GM23338 (cell line): ENCODE data around the gene SESN1. TPM values are rescaled to one million over a fixed set of nuclear protein-coding genes. Genes with fewer than 3 reads are reported as not detected.

Experiments used
- ATAC-seq: fragments of 200-7000 bp; cut with Tn5 transposase; 3 replicates; pipeline ENCODE4 v1.9.1; 2020
- DNase-seq: peaks from one replicate; pipeline ENCODE4 v3.0.0-alpha.2; 2015; ENCODE audit warnings: low spot score
- H2AFZ ChIP-seq: fragments of 200-600 bp; sonication (generic); 2 replicates; pipeline ENCODE4 v1.8.0; 2016; ENCODE audit warnings: antibody characterized with exemption, mild to moderate bottlenecking, moderate library complexity
- H3F3A ChIP-seq: fragments of 200-600 bp; sonication (generic); replicated peaks from 2 replicates; pipeline ENCODE4 v1.8.0; 2017; ENCODE audit warnings: antibody characterized with exemption, mixed run types, low read depth
- H3K27ac ChIP-seq: fragments of 200-600 bp; sonication (generic); 2 replicates; pipeline ENCODE4 v1.6.1; 2016; ENCODE audit warnings: low read depth
- H3K27me3 ChIP-seq: fragments of 200-600 bp; sonication (generic); 2 replicates; pipeline ENCODE4 v1.8.0; 2016; ENCODE audit warnings: mild to moderate bottlenecking, mixed run types, moderate library complexity; ENCODE audit not compliant: insufficient read depth
- H3K36me3 ChIP-seq: fragments of 200-600 bp; sonication (generic); 2 replicates; pipeline ENCODE4 v1.8.0; 2016; ENCODE audit warnings: mild to moderate bottlenecking; ENCODE audit not compliant: insufficient read depth
- H3K4me1 ChIP-seq: fragments of 200-600 bp; sonication (generic); 2 replicates; pipeline ENCODE4 v1.8.0; 2016; ENCODE audit warnings: mild to moderate bottlenecking, moderate library complexity; ENCODE audit not compliant: insufficient read depth
- H3K4me2 ChIP-seq: fragments of 200-600 bp; sonication (generic); 2 replicates; pipeline ENCODE4 v1.7.1; 2017; ENCODE audit warnings: mixed run types
- H3K4me3 ChIP-seq: fragments of 200-600 bp; sonication (generic); 2 replicates; pipeline ENCODE4 v1.6.1; 2016; ENCODE audit warnings: mixed run types
- H3K79me2 ChIP-seq: fragments of 200-600 bp; sonication (generic); replicated peaks from 2 replicates; pipeline ENCODE4 v1.8.0; 2017; ENCODE audit warnings: mild to moderate bottlenecking; ENCODE audit not compliant: insufficient read depth
- H3K9me2 ChIP-seq: fragments of 200-600 bp; sonication (generic); 2 replicates; pipeline ENCODE4 v1.8.0; 2017; ENCODE audit not compliant: insufficient read depth
- H4K20me1 ChIP-seq: fragments of 200-600 bp; sonication (generic); replicated peaks from 2 replicates; pipeline ENCODE4 v1.8.0; 2017; ENCODE audit warnings: mild to moderate bottlenecking; ENCODE audit not compliant: insufficient read depth
- H3K27ac Mint-ChIP-seq: 2 replicates; pipeline ENCODE4 v1.8.0; 2020; ENCODE audit warnings: inconsistent platforms, mild to moderate bottlenecking, moderate library complexity, mixed read lengths
- H3K27me3 Mint-ChIP-seq: 3 replicates; pipeline ENCODE4 v1.8.0; 2022; ENCODE audit warnings: low read depth, mild to moderate bottlenecking, moderate library complexity, mixed read lengths, inconsistent platforms; ENCODE audit not compliant: insufficient read depth, poor library complexity
- H3K36me3 Mint-ChIP-seq: 3 replicates; pipeline ENCODE4 v1.8.0; 2021; ENCODE audit warnings: low read depth, mild to moderate bottlenecking, inconsistent platforms, moderate library complexity, mixed read lengths
- H3K4me1 Mint-ChIP-seq: 3 replicates; pipeline ENCODE4 v1.8.0; 2020; ENCODE audit warnings: mild to moderate bottlenecking, inconsistent platforms, mixed read lengths
- H3K4me3 Mint-ChIP-seq: 3 replicates; pipeline ENCODE4 v1.8.0; 2021; ENCODE audit warnings: moderate library complexity, mild to moderate bottlenecking, inconsistent platforms, mixed read lengths
- H3K9me3 Mint-ChIP-seq: 3 replicates; pipeline ENCODE4 v1.8.0; 2020; ENCODE audit warnings: moderate library complexity, mild to moderate bottlenecking, inconsistent platforms, mixed read lengths
- CREB1 ChIP-seq: fragments of 250-450 bp; sonication (Bioruptor Pico); IDR thresholded peaks from 2 replicates; pipeline ENCODE4 v1.5.0; 2020; ENCODE audit warnings: low read depth, mild to moderate bottlenecking, moderate library complexity
- EZH2 ChIP-seq: fragments of 200-600 bp; sonication (generic); IDR thresholded peaks from one replicate; pipeline ENCODE4 v1.8.0; 2017; ENCODE audit warnings: antibody characterized with exemption, mild to moderate bottlenecking, low read depth; ENCODE audit not compliant: unreplicated experiment
- JUNB ChIP-seq: IDR thresholded peaks from one replicate; pipeline ENCODE4 v1.6.1; 2016; ENCODE audit warnings: antibody characterized with exemption; ENCODE audit not compliant: unreplicated experiment
- POLR2AphosphoS5 ChIP-seq: IDR thresholded peaks from 2 replicates; pipeline ENCODE4 v1.6.1; 2016; ENCODE audit warnings: antibody characterized with exemption, low read depth
- REST ChIP-seq: IDR thresholded peaks from one replicate; pipeline ENCODE4 v1.6.1; 2018; ENCODE audit warnings: antibody characterized with exemption; ENCODE audit not compliant: unreplicated experiment
- polyA plus RNA-seq: library from polyadenylated mRNA; unstranded; fragments of >200 nt; fragmentation: Nextera tagmentation; extraction: Ambion mirVana; gene quantifications from 2 replicates; pipeline ENCODE4 v1.2.1, GENCODE V29; 2016
- total RNA-seq: library from RNA; depleted of rRNA; stranded (reverse); fragments of >200 nt; shearing (Covaris generic); gene quantifications from 2 replicates; pipeline ENCODE4 v1.2.3, GENCODE V29; 2014

Gene SESN1
- total and polyA plus RNA-seq, 2 experiments from 2014 or later: 26.2 to 36.4 TPM

- no peaks in the 10 kb centered on the region for H3K9me2 ChIP-seq
- Mint-ChIP-seq H3K36me3 (no peaks in the 10 kb centered on the region), H3K4me3 (peak overlapping the region; percentile 93), H3K4me1 (peaks cover 21% of the 10 kb centered on the region), H3K27me3 (no peaks in the 10 kb centered on the region), H3K9me3 (no peaks in the 10 kb centered on the region), H3K27ac (peak overlapping the region; percentile 94)
- peak overlapping the region; percentile 87 for H3K4me2 ChIP-seq
- ATAC-seq (peak; percentile 95), DNase-seq (peak; percentile 94)
- H3K4me3 ChIP-seq: peak overlapping the region; percentile 76
- peaks cover 40% of the 10 kb centered on the region for H3K79me2 ChIP-seq
- no peaks in the 10 kb centered on the region for H3K27me3 ChIP-seq
- H2AFZ ChIP-seq: peak overlapping the region; percentile 95
- H3F3A ChIP-seq: no peaks in the 10 kb centered on the region
- no peaks in the 10 kb centered on the region for H3K36me3 ChIP-seq
- peak overlapping the region; percentile 34; the same call in 1 of the 2 replicates for H3K27ac ChIP-seq
- H3K4me1 ChIP-seq: peaks cover 22% of the 10 kb centered on the region
- H4K20me1 ChIP-seq: no peaks in the 10 kb centered on the region; the same call in 1 of the 2 replicates
- TF ChIP-seq POLR2AphosphoS5 (peak; percentile 64), REST (no peak), CREB1 (CRISPR knock-in tag) (peak; percentile 85)
These were observed 85.2 kb downstream of the SESN1 start for GRCh38 chr6:109009236-109009961.

DNA sequence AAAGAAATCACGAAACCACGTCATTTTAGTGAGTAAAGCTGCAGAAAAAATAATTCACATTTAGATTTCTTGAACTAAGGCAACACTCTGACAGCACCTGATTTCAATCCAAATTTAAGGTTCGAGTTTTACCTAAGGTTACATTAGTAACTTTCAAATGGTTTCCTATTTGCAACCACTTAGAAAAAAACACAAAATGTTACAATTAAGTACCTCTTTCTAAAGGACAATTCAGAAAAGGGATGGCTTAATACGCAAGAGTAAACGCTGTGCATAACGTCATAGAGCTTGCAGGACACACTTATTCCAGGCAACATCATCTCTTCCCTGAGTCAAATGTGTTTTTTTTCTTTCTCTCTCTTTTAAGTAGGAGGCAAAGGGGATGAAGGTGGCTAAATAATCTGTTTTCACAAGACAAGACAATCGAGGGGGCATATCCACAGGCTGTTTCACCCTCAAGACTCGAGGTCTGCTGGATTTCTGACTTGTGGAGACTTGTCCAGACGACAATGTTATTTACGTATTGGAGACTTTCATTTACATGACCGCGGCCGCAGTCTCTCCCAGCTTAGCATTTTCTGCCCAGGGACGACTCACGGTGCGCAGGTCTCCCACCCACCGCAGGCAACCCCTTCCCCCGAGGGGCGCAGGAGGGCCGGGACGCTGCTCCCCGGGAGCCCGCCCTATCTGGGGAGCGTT is 86.0 kb downstream of the SESN1 start:
- Mint-ChIP-seq H3K9me3 (no peaks in the 10 kb centered on the region), H3K27ac (peak overlapping the region; percentile 73), H3K4me1 (peaks cover 19% of the 10 kb centered on the region), H3K4me3 (peak overlapping the region; percentile 90), H3K36me3 (no peaks in the 10 kb centered on the region), H3K27me3 (no peaks in the 10 kb centered on the region)
- Histone ChIP-seq H4K20me1 (no peaks in the 10 kb centered on the region; the same call in 1 of the 2 replicates), H3K4me3 (peak overlapping the region; percentile 76), H3K79me2 (peaks cover 47% of the 10 kb centered on the region), H3K27me3 (no peaks in the 10 kb centered on the region), H3K36me3 (no peaks in the 10 kb centered on the region), H3K4me2 (peak overlapping the region; percentile 87), H3F3A (no peaks in the 10 kb centered on the region), H3K4me1 (peaks cover 22% of the 10 kb centered on the region), H3K9me2 (no peaks in the 10 kb centered on the region), H3K27ac (peak overlapping the region; percentile 34; the same call in 1 of the 2 replicates), H2AFZ (peak overlapping the region; percentile 48)
- ATAC-seq (no peak), DNase-seq (peak; percentile 49)
- TF ChIP-seq CREB1 (CRISPR knock-in tag) (peak; percentile 24; the same call in 1 of the 2 replicates), POLR2AphosphoS5 (no peak)

DNA sequence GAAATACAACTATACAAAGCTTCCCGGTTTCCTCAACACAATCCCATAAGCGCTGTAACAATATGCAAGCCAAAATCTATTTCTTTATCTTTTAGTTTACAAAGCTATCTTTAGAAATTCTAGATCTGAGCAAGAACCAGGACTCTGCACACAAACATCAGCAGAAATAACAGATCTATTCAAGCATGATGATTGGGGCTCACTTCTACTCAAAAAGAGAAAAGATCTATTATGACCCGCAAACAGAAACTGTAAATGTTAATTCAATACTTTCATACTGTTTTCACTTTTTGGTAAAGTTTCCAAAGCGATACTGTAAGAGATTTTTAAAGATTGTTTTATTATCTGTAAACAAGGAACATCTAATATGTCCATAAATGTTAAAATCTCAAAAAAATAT is 86.6 kb downstream of the SESN1 start:
- no peaks in the 10 kb centered on the region; the same call in 1 of the 2 replicates for H4K20me1 ChIP-seq
- Mint-ChIP-seq H3K4me3 (peak overlapping the region; percentile 90), H3K4me1 (peaks cover 18% of the 10 kb centered on the region), H3K27ac (no peak overlapping the region), H3K27me3 (no peaks in the 10 kb centered on the region), H3K9me3 (no peaks in the 10 kb centered on the region), H3K36me3 (no peaks in the 10 kb centered on the region)
- H3K4me1 ChIP-seq: peaks cover 22% of the 10 kb centered on the region
- ATAC-seq (no peak), DNase-seq (no peak)
- H3K9me2 ChIP-seq: no peaks in the 10 kb centered on the region
- H3F3A ChIP-seq: no peaks in the 10 kb centered on the region
- H2AFZ ChIP-seq: no peak overlapping the region
- H3K27me3 ChIP-seq: no peaks in the 10 kb centered on the region
- H3K4me2 ChIP-seq: peak overlapping the region; percentile 87
- peak overlapping the region; percentile 76 for H3K4me3 ChIP-seq
- TF ChIP-seq JUNB (no peak), CREB1 (CRISPR knock-in tag) (no peak), EZH2 (no peak)
- no peaks in the 10 kb centered on the region for H3K36me3 ChIP-seq
- H3K27ac ChIP-seq: no peak overlapping the region
- peaks cover 52% of the 10 kb centered on the region for H3K79me2 ChIP-seq
